HepG2 (cell line): ENCODE data around the gene TOMM20. TPM values are rescaled to one million over a fixed set of nuclear protein-coding genes. Genes with fewer than 3 reads are reported as not detected.
A peak's percentile ranks its signal among the peaks of the same experiment; 100 is the strongest.

ENCODE experiments used
- DNMT3B ChIP-seq: conservative IDR thresholded peaks from 2 replicates; pipeline ENCODE4 v1.6.1; 2016; ENCODE audit warnings: missing biosample characterization, control low read depth
- FLYWCH1 ChIP-seq: sonication (generic); formaldehyde crosslinking; IDR thresholded peaks from 2 replicates; pipeline ENCODE4 v1.8.1; 2023; ENCODE audit warnings: mild to moderate bottlenecking, missing genetic modification reagents
- FOXJ3 ChIP-seq: sonication (generic); formaldehyde crosslinking; IDR thresholded peaks from 2 replicates; pipeline ENCODE4 v1.4.0; 2020; ENCODE audit warnings: missing genetic modification reagents, mild to moderate bottlenecking, borderline replicate concordance
- GZF1 ChIP-seq: sonication (generic); formaldehyde crosslinking; IDR thresholded peaks from 2 replicates; pipeline ENCODE4 v1.5.1; 2020; ENCODE audit warnings: mild to moderate bottlenecking, missing genetic modification reagents
- KLF13 ChIP-seq: sonication (generic); formaldehyde crosslinking; IDR thresholded peaks from 2 replicates; pipeline ENCODE4 v1.4.0; 2020; ENCODE audit warnings: mild to moderate bottlenecking, missing genetic modification reagents
- KMT2B ChIP-seq: IDR thresholded peaks from 2 replicates; pipeline ENCODE4 v1.6.1; 2016; ENCODE audit warnings: missing genetic modification reagents, missing compliant biosample characterization
- MIER3 ChIP-seq: IDR thresholded peaks from 2 replicates; pipeline ENCODE4 v1.6.1; 2016; ENCODE audit warnings: missing compliant biosample characterization, borderline replicate concordance
- NCOA2 ChIP-seq: sonication (generic); formaldehyde crosslinking; IDR thresholded peaks from 2 replicates; pipeline ENCODE4 v1.8.0; 2022; ENCODE audit warnings: inconsistent platforms
- RBFOX2 ChIP-seq: fragments of 200-400 bp; formaldehyde crosslinking; IDR thresholded peaks from 2 replicates; pipeline ENCODE4 v1.6.1; 2017; ENCODE audit warnings: low read depth, mild to moderate bottlenecking, low read length
- REXO4 ChIP-seq: sonication (generic); formaldehyde crosslinking; IDR thresholded peaks from 2 replicates; pipeline ENCODE4 v1.8.0; 2022; ENCODE audit warnings: missing genetic modification reagents, mild to moderate bottlenecking, borderline replicate concordance
- SAP130 ChIP-seq: IDR thresholded peaks from 2 replicates; pipeline ENCODE4 v1.6.1; 2016; ENCODE audit warnings: low read depth
- SMARCC2 ChIP-seq: fragments of 450-650 bp; IDR thresholded peaks from 2 replicates; pipeline ENCODE4 v1.6.1; 2017; ENCODE audit warnings: antibody characterized with exemption, mild to moderate bottlenecking
- TCF7L2 ChIP-seq: IDR thresholded peaks from 2 replicates; pipeline ENCODE4 v1.6.1; 2011; ENCODE audit warnings: mild to moderate bottlenecking, low read depth, low read length, moderate library complexity
- YEATS2 ChIP-seq: sonication (generic); formaldehyde crosslinking; IDR thresholded peaks from 2 replicates; pipeline ENCODE4 v1.4.0; 2020; ENCODE audit warnings: missing genetic modification reagents, borderline replicate concordance
- ZBTB49 ChIP-seq: sonication (generic); formaldehyde crosslinking; IDR thresholded peaks from 2 replicates; pipeline ENCODE4 v1.4.0; 2020; ENCODE audit warnings: missing genetic modification reagents, borderline replicate concordance
- ZNF335 ChIP-seq: sonication (generic); formaldehyde crosslinking; IDR thresholded peaks from 2 replicates; pipeline ENCODE4 v1.4.0; 2020; ENCODE audit warnings: missing genetic modification reagents
- ZNF512 ChIP-seq: sonication (generic); formaldehyde crosslinking; IDR thresholded peaks from 2 replicates; pipeline ENCODE4 v1.4.0; 2020; ENCODE audit warnings: mild to moderate bottlenecking, missing genetic modification reagents
- ZNF570 ChIP-seq: sonication (generic); formaldehyde crosslinking; IDR thresholded peaks from 2 replicates; pipeline ENCODE4 v1.4.0; 2020; ENCODE audit warnings: mild to moderate bottlenecking, missing genetic modification reagents, borderline replicate concordance
- polyA plus RNA-seq, 8 experiments: library from polyadenylated mRNA; depleted of rRNA in 3 of 8; stranded (reverse) in 7 of 8; unstranded in 1 of 8; fragments of >200 nt; fragmentation: Illumina TruSeq in 4 of 8; extraction: Trizol in 4 of 8; gene quantifications; 2 replicates each; pipeline versions ENCODE4 v1.2.1 to v1.2.3, GENCODE V29; 2011 to 2016; ENCODE audit warnings: low read depth in 4 of 8, missing spikeins in 1 of 8, mixed read lengths in 1 of 8; ENCODE audit not compliant: insufficient read depth in 1 of 8
- total RNA-seq, 5 experiments: library from RNA; depleted of rRNA; stranded (reverse); fragments of >200 nt; fragmentation: Illumina TruSeq; extraction: Trizol; gene quantifications; 2 replicates each; pipeline ENCODE4 v1.2.3, GENCODE V29; 2016; ENCODE audit warnings: low read depth in 1 of 5
- TF ChIP-seq, protein P1 (sequence below): sonication (generic); formaldehyde crosslinking; IDR thresholded peaks from 2 replicates; pipeline ENCODE4 v1.5.0; 2020; ENCODE audit warnings: missing genetic modification reagents
- TF ChIP-seq, protein P2 (sequence below): sonication (generic); formaldehyde crosslinking; IDR thresholded peaks from 2 replicates; pipeline ENCODE4 v1.5.1; 2020; ENCODE audit warnings: missing genetic modification reagents, mild to moderate bottlenecking, borderline replicate concordance

Gene TOMM20
- total and polyA plus RNA-seq, 2 of the 13 experiments (the other 11 are each of a cell fraction or from before 2014, with no cell fraction given) = 153 to 376 TPM

DNA sequence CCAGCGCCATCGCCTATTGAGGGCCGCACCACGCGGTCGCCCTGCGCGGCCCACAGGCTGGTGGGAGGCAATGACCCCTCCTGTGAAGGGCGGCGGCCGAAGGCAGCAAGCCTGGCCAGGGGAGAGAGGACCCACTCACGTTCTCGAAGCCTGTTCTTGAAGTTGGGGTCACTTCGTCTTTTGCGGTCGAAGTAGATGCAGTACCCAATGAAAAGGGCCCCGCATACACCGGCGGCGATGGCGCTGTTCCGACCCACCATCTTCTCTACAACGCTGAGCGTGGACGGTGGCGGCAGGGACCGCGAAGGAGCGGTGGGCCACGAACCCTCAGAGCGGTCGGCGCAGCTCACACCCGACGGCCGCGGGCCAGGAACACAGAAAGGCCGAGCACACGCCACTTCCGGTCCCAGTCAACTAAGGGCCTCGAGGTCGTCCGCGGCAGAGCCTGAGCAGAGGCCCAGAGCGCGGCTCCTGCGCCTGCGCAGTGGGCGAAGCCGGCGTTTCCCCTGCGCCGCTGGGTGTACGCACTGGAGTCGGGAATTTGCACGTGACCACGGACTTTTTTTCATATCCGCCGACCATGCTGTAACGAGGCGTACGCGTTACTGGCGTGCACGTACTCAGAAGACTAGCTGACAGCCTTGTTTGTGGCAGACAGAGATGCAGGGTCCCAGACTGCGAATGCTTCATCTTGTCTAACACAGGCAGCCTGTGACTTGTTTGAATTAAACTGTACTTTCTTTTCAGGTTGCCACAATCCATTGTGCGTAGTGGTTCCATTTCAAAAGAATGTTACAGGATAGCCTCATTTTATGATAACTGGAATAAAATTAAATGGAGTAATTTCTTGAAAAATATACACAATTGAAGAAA, at the start of gene TOMM20 (continued):
- TF ChIP-seq ZBTB49 (no peak), ZNF570 (0 out of 2 replicates have a peak, but pooled peaks have one; percentile 16), REXO4 (CRISPR knock-in tag) (peak; percentile 37; the same call in 1 of the 2 replicates), ZNF512 (CRISPR knock-in tag) (no peak), FOXJ3 (peak; percentile 77; the same call in 1 of the 2 replicates), KMT2B (CRISPR knock-in tag) (peak; percentile 91), FLYWCH1 (CRISPR knock-in tag) (no peak), RBFOX2 (peak; percentile 99), SAP130 (CRISPR knock-in tag) (peak; percentile 96), ZNF335 (CRISPR knock-in tag) (peak; percentile 100), MIER3 (CRISPR knock-in tag) (peak; percentile 59; the same call in 1 of the 2 replicates), KLF13 (CRISPR knock-in tag) (peak; percentile 91; the same call in 1 of the 2 replicates), NCOA2 (CRISPR knock-in tag) (peak; percentile 32; the same call in 1 of the 2 replicates), TCF7L2 (no peak), GZF1 (CRISPR knock-in tag) (peak; percentile 35; the same call in 1 of the 2 replicates), DNMT3B (CRISPR knock-in tag) (no peak; the same call in none of the 2 replicates), SMARCC2 (no peak), YEATS2 (CRISPR knock-in tag) (peak; percentile 93)
- TF ChIP-seq, protein P1, sequence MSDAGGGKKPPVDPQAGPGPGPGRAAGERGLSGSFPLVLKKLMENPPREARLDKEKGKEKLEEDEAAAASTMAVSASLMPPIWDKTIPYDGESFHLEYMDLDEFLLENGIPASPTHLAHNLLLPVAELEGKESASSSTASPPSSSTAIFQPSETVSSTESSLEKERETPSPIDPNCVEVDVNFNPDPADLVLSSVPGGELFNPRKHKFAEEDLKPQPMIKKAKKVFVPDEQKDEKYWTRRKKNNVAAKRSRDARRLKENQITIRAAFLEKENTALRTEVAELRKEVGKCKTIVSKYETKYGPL (CRISPR knock-in tag) = 0 out of 2 replicates have a peak, but pooled peaks have one; percentile 52
- TF ChIP-seq, protein P2, sequence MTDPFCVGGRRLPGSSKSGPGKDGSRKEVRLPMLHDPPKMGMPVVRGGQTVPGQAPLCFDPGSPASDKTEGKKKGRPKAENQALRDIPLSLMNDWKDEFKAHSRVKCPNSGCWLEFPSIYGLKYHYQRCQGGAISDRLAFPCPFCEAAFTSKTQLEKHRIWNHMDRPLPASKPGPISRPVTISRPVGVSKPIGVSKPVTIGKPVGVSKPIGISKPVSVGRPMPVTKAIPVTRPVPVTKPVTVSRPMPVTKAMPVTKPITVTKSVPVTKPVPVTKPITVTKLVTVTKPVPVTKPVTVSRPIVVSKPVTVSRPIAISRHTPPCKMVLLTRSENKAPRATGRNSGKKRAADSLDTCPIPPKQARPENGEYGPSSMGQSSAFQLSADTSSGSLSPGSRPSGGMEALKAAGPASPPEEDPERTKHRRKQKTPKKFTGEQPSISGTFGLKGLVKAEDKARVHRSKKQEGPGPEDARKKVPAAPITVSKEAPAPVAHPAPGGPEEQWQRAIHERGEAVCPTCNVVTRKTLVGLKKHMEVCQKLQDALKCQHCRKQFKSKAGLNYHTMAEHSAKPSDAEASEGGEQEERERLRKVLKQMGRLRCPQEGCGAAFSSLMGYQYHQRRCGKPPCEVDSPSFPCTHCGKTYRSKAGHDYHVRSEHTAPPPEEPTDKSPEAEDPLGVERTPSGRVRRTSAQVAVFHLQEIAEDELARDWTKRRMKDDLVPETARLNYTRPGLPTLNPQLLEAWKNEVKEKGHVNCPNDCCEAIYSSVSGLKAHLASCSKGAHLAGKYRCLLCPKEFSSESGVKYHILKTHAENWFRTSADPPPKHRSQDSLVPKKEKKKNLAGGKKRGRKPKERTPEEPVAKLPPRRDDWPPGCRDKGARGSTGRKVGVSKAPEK = 0 out of 2 replicates have a peak, but pooled peaks have one; percentile 39
